Measurements from ENCODE around the gene SERPINB5. TPM values are rescaled to one million over a fixed set of nuclear protein-coding genes. Genes with fewer than 3 reads are reported as not detected.
A peak's percentile ranks its signal among the peaks of the same experiment; 100 is the strongest.

The SERPINB5 gene
- total RNA-seq, 1 donor from 2014 or later = not detected

DNA sequence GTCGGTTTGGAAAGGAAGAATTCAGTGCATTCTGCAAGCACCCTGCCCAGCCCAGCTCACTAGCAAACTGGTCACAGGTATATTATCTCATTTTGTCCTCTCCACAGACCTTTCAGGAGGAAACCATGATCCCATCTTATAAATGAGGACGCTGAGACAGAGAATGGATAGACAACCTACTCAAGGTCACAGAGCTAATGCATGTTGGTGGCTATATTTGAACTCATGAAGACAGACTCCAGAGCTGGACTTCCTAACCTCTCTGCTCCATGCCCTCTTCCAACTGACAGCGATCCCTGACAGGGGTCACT, 29.5 kb downstream of the SERPINB5 start:
- Histone ChIP-seq H3K27ac (no peak overlapping the region), H3K9ac (no peak overlapping the region), H3K4me3 (no peak overlapping the region), H2AFZ (replicated peaks) (no peak overlapping the region), H4K20me1 (ENCODE audit: low read depth) (no peaks in the 10 kb centered on the region), H3K27me3 (no peaks in the 10 kb centered on the region), H3K4me1 (no peaks in the 10 kb centered on the region), H3K9me3 (ENCODE audit: low read depth) (no peaks in the 10 kb centered on the region), H3K79me2 (ENCODE audit: low read depth) (no peaks in the 10 kb centered on the region), H3K4me2 (no peak overlapping the region), H3F3A (ENCODE audit: low read depth) (no peaks in the 10 kb centered on the region), H3K36me3 (no peaks in the 10 kb centered on the region)
- Mint-ChIP-seq H3K4me3 (no peak overlapping the region), H3K4me1 (no peaks in the 10 kb centered on the region), H3K27ac (no peak overlapping the region), H3K27me3 (ENCODE audit: insufficient read depth, low read depth) (peaks cover 3% of the 10 kb centered on the region), H3K36me3 (no peaks in the 10 kb centered on the region), H3K9me3 (no peaks in the 10 kb centered on the region)
- TF ChIP-seq EZH2phosphoT487 (IDR thresholded peaks at IDR 0.05) = no peak
- no peak for TF ChIP-seq CTCF (IDR thresholded peaks at IDR 0.05)
- TF ChIP-seq EZH2 (IDR thresholded peaks at IDR 0.05) = no peak
- no peak for DNase-seq (ENCODE audit: low spot score)

- Histone ChIP-seq H3K9me3 (ENCODE audit: low read depth) (no peaks in the 10 kb centered on the region), H3K4me1 (peaks cover 4% of the 10 kb centered on the region), H3K9ac (no peak overlapping the region), H2AFZ (replicated peaks) (peak overlapping the region; percentile 18), H3F3A (ENCODE audit: low read depth) (no peaks in the 10 kb centered on the region), H3K27ac (no peak overlapping the region), H3K27me3 (no peaks in the 10 kb centered on the region), H3K79me2 (ENCODE audit: low read depth) (no peaks in the 10 kb centered on the region), H4K20me1 (ENCODE audit: low read depth) (no peaks in the 10 kb centered on the region), H3K36me3 (no peaks in the 10 kb centered on the region), H3K4me3 (no peak overlapping the region), H3K4me2 (no peak overlapping the region)
- H3K27ac Mint-ChIP-seq = no peak overlapping the region
- H3K4me3 Mint-ChIP-seq = no peak overlapping the region
- peaks cover 3% of the 10 kb centered on the region for H3K27me3 Mint-ChIP-seq (ENCODE audit: insufficient read depth, low read depth)
- DNase-seq (ENCODE audit: low spot score) = no peak
- H3K9me3 Mint-ChIP-seq = no peaks in the 10 kb centered on the region
- H3K36me3 Mint-ChIP-seq = no peaks in the 10 kb centered on the region
- TF ChIP-seq EZH2phosphoT487 (IDR thresholded peaks at IDR 0.05) = no peak
- no peak for TF ChIP-seq EZH2 (IDR thresholded peaks at IDR 0.05)
- TF ChIP-seq CTCF (IDR thresholded peaks at IDR 0.05) = no peak
- H3K4me1 Mint-ChIP-seq = peaks cover 2% of the 10 kb centered on the region
Observed at GRCh38 chr18:63508596-63508995, 31.8 kb downstream of the SERPINB5 start.

DNA sequence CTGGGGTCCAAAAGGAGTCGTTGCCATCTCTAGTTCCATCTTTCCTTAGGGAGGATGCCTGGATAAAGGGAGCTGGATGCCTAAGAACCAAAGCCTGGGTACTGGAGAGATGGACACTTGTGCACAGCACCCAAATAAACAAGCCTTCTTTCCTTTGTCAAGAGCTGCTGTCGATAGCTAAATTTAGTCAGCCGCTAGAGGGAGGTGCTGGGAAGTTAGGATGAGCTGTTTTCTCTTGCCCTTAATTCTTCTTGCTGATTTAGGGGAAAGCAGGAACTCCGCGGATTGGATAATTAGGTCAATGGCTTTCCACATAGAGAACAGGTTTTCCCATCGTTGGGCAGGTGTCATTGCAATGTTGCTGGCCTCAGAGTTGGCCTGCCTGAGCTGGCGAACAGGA, 34.5 kb downstream of the SERPINB5 start:
- H3K4me3 Mint-ChIP-seq = no peak overlapping the region
- H3K4me1 Mint-ChIP-seq = peaks cover 2% of the 10 kb centered on the region
- peak overlapping the region; percentile 6 for H3K4me2 ChIP-seq

More for the DNA sequence above, 34.5 kb downstream of the SERPINB5 start:
- Histone ChIP-seq H3K27me3 (no peaks in the 10 kb centered on the region), H3K79me2 (ENCODE audit: low read depth) (no peaks in the 10 kb centered on the region), H3F3A (ENCODE audit: low read depth) (no peaks in the 10 kb centered on the region), H3K27ac (no peak overlapping the region), H2AFZ (replicated peaks) (peak overlapping the region; percentile 63), H3K9me3 (ENCODE audit: low read depth) (no peaks in the 10 kb centered on the region), H3K9ac (no peak overlapping the region), H3K36me3 (no peaks in the 10 kb centered on the region), H3K4me1 (peaks cover 4% of the 10 kb centered on the region), H3K4me3 (no peak overlapping the region), H4K20me1 (ENCODE audit: low read depth) (no peaks in the 10 kb centered on the region)
- DNase-seq (ENCODE audit: low spot score) = peak; percentile 76
- H3K27ac Mint-ChIP-seq = no peak overlapping the region
- no peaks in the 10 kb centered on the region for H3K9me3 Mint-ChIP-seq
- no peak for TF ChIP-seq EZH2 (IDR thresholded peaks at IDR 0.05)
- TF ChIP-seq CTCF (IDR thresholded peaks at IDR 0.05) = peak; percentile 74
- no peaks in the 10 kb centered on the region for H3K36me3 Mint-ChIP-seq
- H3K27me3 Mint-ChIP-seq (ENCODE audit: insufficient read depth, low read depth) = peaks cover 3% of the 10 kb centered on the region

All from neural progenitor cell (in vitro differentiated cells).